Activated naive CD4-positive, alpha-beta T cell treated with anti-CD3 and anti-CD28 coated beads, Interleukin-2, amount 50 U/mL, for 16 hours (primary cell): ENCODE results near the gene GPR37.
A peak's percentile ranks its signal among the peaks of the same experiment; 100 is the strongest.

Experiments used
- DNase-seq: peaks from one replicate; pipeline ENCODE4 v3.0.0-alpha.2; 2020

The GPR37 gene

GRCh38 chr7:124765401-124766352 lies at the start of gene GPR37:
Gene GPR37 (minus strand): TSS chr7:124765792. CDS start chr7:124764976, 816 bp downstream.
- DNase-seq: peak; percentile 15

- no peak for DNase-seq
These were observed 48.6 kb upstream of the GPR37 start for GRCh38 chr7:124813994-124814798.

- DNase-seq: no peak
These were observed 47.2 kb upstream of the GPR37 start for GRCh38 chr7:124812764-124813163.

GRCh38 chr7:124811341-124811740 lies 45.7 kb upstream of the GPR37 start:
- DNase-seq: no peak

GRCh38 chr7:124810605-124811004 lies 45.0 kb upstream of the GPR37 start:
- DNase-seq: no peak

GRCh38 chr7:124808206-124808605 lies 42.6 kb upstream of the GPR37 start:
- DNase-seq: no peak

- no peak for DNase-seq
These were observed 35.8 kb upstream of the GPR37 start for GRCh38 chr7:124801330-124801895.

GRCh38 chr7:124800386-124800785 lies 34.8 kb upstream of the GPR37 start:
- DNase-seq: no peak

GRCh38 chr7:124799448-124799847 lies 33.9 kb upstream of the GPR37 start:
- DNase-seq: no peak

- no peak for DNase-seq
These were observed 31.2 kb upstream of the GPR37 start for GRCh38 chr7:124796771-124797170.

- no peak for DNase-seq
These were observed 27.1 kb upstream of the GPR37 start for GRCh38 chr7:124792696-124793095.

- DNase-seq: no peak
These were observed 26.4 kb upstream of the GPR37 start for GRCh38 chr7:124792002-124792401.

GRCh38 chr7:124791426-124791825 lies 25.8 kb upstream of the GPR37 start:
- no peak for DNase-seq

GRCh38 chr7:124790645-124791044 lies 25.1 kb upstream of the GPR37 start:
- DNase-seq: no peak

GRCh38 chr7:124785994-124786393 lies 20.4 kb upstream of the GPR37 start:
- DNase-seq: no peak

GRCh38 chr7:124784879-124785818 lies 19.6 kb upstream of the GPR37 start:
- DNase-seq: no peak

- no peak for DNase-seq
These were observed 17.7 kb upstream of the GPR37 start for GRCh38 chr7:124783271-124783670.

GRCh38 chr7:124781907-124782734 lies 16.5 kb upstream of the GPR37 start:
- DNase-seq: no peak

- DNase-seq: no peak
These were observed 15.8 kb upstream of the GPR37 start for GRCh38 chr7:124781418-124781817.

GRCh38 chr7:124780608-124781007 lies 15.0 kb upstream of the GPR37 start:
- DNase-seq: no peak

- DNase-seq: no peak
These were observed 14.5 kb upstream of the GPR37 start for GRCh38 chr7:124780056-124780455.
